Measurements from ENCODE around the gene PTPRM.

The PTPRM gene

GRCh38 chr18:8190980-8191379 lies 623.9 kb downstream of the PTPRM start:
- H3K4me2 ChIP-seq (ENCODE audit: low read depth, low read length) = no peak overlapping the region
- H3K9me2 ChIP-seq (replicated peaks; ENCODE audit: insufficient read depth, low read length) = no peaks in the 10 kb centered on the region
- DNase-seq = no peak
- no peaks in the 10 kb centered on the region for H3K79me2 ChIP-seq (ENCODE audit: low read length)
- no peaks in the 10 kb centered on the region for H3F3A ChIP-seq (ENCODE audit: insufficient read depth, low read length)
- H3K27me3 ChIP-seq (replicated peaks; ENCODE audit: insufficient read depth, low read length) = no peaks in the 10 kb centered on the region
- H3K4me3 ChIP-seq (ENCODE audit: low read length) = no peak overlapping the region
- no peaks in the 10 kb centered on the region for H3K4me1 ChIP-seq (ENCODE audit: low read length)
- no peaks in the 10 kb centered on the region for H3K9me3 ChIP-seq (replicated peaks; ENCODE audit: insufficient read depth, low read length)
- H3K9ac ChIP-seq (ENCODE audit: low read length) = no peak overlapping the region
- H2AFZ ChIP-seq (ENCODE audit: low read length) = no peak overlapping the region
- H4K20me1 ChIP-seq (ENCODE audit: insufficient read depth, low read length) = no peaks in the 10 kb centered on the region
- no peak overlapping the region for H3K27ac ChIP-seq (ENCODE audit: low read length)
- no peaks in the 10 kb centered on the region; the same call in 1 of the 2 replicates for H3K36me3 ChIP-seq (replicated peaks; ENCODE audit: insufficient read depth, low read length)
- TF ChIP-seq EZH2phosphoT487 (IDR thresholded peaks at IDR 0.05; ENCODE audit: low read length) (no peak), EZH2 (optimal IDR thresholded peaks at IDR 0.05; ENCODE audit: low read depth, low read length) (no peak), CTCF (IDR thresholded peaks at IDR 0.05; ENCODE audit: low read length) (no peak)

GRCh38 chr18:8194431-8194830 lies 627.3 kb downstream of the PTPRM start:
- TF ChIP-seq EZH2phosphoT487 (IDR thresholded peaks at IDR 0.05; ENCODE audit: low read length) (no peak), CTCF (IDR thresholded peaks at IDR 0.05; ENCODE audit: low read length) (no peak), EZH2 (optimal IDR thresholded peaks at IDR 0.05; ENCODE audit: low read depth, low read length) (no peak)

GRCh38 chr18:8196238-8196637 lies 629.1 kb downstream of the PTPRM start:
- Histone ChIP-seq H3K9me3 (replicated peaks; ENCODE audit: insufficient read depth, low read length) (no peaks in the 10 kb centered on the region), H3K4me1 (ENCODE audit: low read length) (no peaks in the 10 kb centered on the region)

More at GRCh38 chr18:8194431-8194830, 627.3 kb downstream of the PTPRM start:
- H3K4me2 ChIP-seq (ENCODE audit: low read depth, low read length) = no peak overlapping the region
- H3K79me2 ChIP-seq (ENCODE audit: low read length) = no peaks in the 10 kb centered on the region
- no peaks in the 10 kb centered on the region for H3K9me3 ChIP-seq (replicated peaks; ENCODE audit: insufficient read depth, low read length)
- H2AFZ ChIP-seq (ENCODE audit: low read length) = no peak overlapping the region
- no peak overlapping the region for H3K27ac ChIP-seq (ENCODE audit: low read length)
- H4K20me1 ChIP-seq (ENCODE audit: insufficient read depth, low read length) = no peaks in the 10 kb centered on the region
- H3K9ac ChIP-seq (ENCODE audit: low read length) = no peak overlapping the region
- H3K36me3 ChIP-seq (replicated peaks; ENCODE audit: insufficient read depth, low read length) = no peaks in the 10 kb centered on the region; the same call in 1 of the 2 replicates
- no peaks in the 10 kb centered on the region for H3K9me2 ChIP-seq (replicated peaks; ENCODE audit: insufficient read depth, low read length)
- no peaks in the 10 kb centered on the region for H3K4me1 ChIP-seq (ENCODE audit: low read length)
- H3F3A ChIP-seq (ENCODE audit: insufficient read depth, low read length) = no peaks in the 10 kb centered on the region
- no peaks in the 10 kb centered on the region for H3K27me3 ChIP-seq (replicated peaks; ENCODE audit: insufficient read depth, low read length)
- H3K4me3 ChIP-seq (ENCODE audit: low read length) = no peak overlapping the region
- no peak for DNase-seq

More at GRCh38 chr18:8196238-8196637, 629.1 kb downstream of the PTPRM start:
- Histone ChIP-seq H3K27ac (ENCODE audit: low read length) (no peak overlapping the region), H3K36me3 (replicated peaks; ENCODE audit: insufficient read depth, low read length) (no peaks in the 10 kb centered on the region; the same call in 1 of the 2 replicates), H3K4me2 (ENCODE audit: low read depth, low read length) (no peak overlapping the region), H3K9me2 (replicated peaks; ENCODE audit: insufficient read depth, low read length) (no peaks in the 10 kb centered on the region), H3K4me3 (ENCODE audit: low read length) (no peak overlapping the region), H2AFZ (ENCODE audit: low read length) (no peak overlapping the region), H3K27me3 (replicated peaks; ENCODE audit: insufficient read depth, low read length) (no peaks in the 10 kb centered on the region), H3K9ac (ENCODE audit: low read length) (no peak overlapping the region), H4K20me1 (ENCODE audit: insufficient read depth, low read length) (no peaks in the 10 kb centered on the region), H3F3A (ENCODE audit: insufficient read depth, low read length) (no peaks in the 10 kb centered on the region), H3K79me2 (ENCODE audit: low read length) (no peaks in the 10 kb centered on the region)
- no peak for TF ChIP-seq CTCF (IDR thresholded peaks at IDR 0.05; ENCODE audit: low read length)
- DNase-seq = no peak
